Cardiac septum (tissue), 1 donor: ENCODE measurements around the gene TAF7L. TPM values are rescaled to one million over a fixed set of nuclear protein-coding genes. Genes with fewer than 3 reads are reported as not detected.

Experiments
- DNase-seq: peaks from one replicate; pipeline ENCODE4 v3.0.0-alpha.2; 2020; ENCODE audit warnings: low spot score
- intact Hi-C: fragments of 100-400 bp; cut with DNase I; formaldehyde crosslinking; loops from one replicate; pipeline ENCODE4 v1.14.0; 2022
- total RNA-seq: library from RNA; stranded (reverse); fragmentation: NEBNext Ultra II Directional; extraction: Animal tissue kit (Norgen Biotek cat#: 25700); gene quantifications from one replicate; pipeline ENCODE4 v1.2.1, GENCODE V29; 2021
- donor health status: DM: no; HTN: no; CAD: no.

TAF7L gene
- total RNA-seq, 1 donor from 2014 or later = not detected

DNA sequence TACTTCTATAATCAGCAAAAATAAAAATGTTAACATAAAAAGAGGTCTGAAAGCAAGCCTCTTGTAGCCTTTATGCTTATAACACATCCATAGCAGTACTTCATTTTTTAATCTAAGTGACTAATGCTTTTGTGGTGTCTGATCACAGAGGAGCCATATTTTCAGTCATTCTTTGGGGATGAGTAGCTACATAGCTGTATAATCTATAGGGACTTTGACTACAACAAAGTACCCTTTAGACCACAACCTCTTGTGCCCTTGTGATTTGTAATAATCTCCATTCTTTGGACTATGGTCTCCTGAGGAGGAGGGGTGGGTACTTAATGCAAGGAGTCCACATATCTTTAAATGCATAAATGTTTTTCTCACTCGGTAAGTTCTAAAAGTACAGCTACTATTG lies 62.0 kb downstream of the TAF7L start:
- intact Hi-C loops = no loop called here
- no peak for DNase-seq

DNA sequence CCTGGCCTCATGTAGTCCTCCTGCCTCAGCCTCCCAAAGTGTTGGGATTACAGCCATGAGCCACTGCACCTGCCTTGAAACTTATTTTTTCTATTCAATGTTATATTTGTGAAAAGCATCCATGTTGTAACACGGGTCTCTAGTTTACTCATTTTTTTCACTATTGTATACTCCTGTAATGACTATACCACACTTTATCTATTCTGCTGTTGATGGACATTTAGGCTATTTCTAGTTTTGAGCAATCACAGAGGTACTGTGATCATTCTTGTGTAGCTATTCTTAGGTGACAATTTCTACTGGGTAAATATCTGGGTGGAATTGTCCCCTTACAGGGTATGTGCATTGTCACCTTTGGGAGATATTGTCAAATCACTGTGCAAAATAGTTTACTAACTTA lies 67.9 kb downstream of the TAF7L start:
- no peak for DNase-seq
- intact Hi-C loops = no loop called here

DNA sequence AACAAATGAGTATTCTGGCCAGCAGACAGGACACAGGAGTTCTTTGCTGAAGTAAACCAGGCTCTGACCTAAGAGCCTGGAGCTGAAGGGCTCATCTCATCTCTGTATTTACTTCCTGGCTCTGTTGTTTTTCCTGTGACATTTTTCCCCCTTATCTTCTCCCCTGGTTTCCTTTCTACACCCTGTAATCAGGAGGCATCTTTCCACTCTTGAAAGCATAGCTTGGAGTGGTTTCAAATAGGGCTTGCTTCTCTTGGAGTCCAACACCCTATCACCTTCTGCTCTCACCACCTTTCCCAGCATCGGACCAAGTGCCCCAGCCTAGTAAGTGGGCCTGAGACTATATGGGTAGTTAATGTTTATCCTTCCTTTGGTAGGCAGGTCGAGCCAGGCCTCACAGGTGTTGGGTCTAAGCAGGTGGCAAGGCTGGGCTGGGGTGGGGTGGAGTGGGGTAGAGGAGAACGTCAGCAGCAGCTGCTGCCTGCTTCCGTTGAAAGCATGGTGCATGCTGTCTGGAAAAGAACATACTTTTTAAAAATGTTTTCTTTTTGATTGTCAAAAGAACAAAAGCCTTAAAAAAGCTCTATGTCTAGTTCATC lies 70.4 kb downstream of the TAF7L start:
- DNase-seq = no peak
- intact Hi-C loops = no loop called here

DNA sequence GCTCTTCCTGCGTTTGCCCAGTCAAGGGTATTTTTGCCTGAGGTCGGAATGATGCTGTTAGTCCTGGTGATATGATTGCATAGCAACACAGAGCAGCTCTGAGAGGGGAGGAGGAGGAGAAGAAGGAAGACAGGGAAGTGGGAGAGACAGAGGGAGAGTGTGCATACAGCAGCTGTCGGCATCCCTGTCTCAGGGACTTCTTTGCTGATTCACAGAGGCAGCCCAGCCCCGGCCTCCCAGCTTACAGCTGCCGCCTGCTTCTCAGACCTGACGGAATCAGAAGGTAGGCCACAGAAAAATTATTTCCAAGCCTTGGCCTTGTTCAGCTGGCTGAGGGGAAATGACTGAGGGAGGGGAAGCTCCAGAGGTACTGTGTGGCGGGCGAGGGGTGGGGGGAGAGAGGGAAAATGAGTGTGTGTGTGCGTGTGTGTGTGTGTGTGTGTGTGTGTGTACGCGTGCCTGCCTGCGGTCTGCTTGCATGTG lies 71.2 kb downstream of the TAF7L start:
- intact Hi-C loops = no loop called here
- no peak for DNase-seq

DNA sequence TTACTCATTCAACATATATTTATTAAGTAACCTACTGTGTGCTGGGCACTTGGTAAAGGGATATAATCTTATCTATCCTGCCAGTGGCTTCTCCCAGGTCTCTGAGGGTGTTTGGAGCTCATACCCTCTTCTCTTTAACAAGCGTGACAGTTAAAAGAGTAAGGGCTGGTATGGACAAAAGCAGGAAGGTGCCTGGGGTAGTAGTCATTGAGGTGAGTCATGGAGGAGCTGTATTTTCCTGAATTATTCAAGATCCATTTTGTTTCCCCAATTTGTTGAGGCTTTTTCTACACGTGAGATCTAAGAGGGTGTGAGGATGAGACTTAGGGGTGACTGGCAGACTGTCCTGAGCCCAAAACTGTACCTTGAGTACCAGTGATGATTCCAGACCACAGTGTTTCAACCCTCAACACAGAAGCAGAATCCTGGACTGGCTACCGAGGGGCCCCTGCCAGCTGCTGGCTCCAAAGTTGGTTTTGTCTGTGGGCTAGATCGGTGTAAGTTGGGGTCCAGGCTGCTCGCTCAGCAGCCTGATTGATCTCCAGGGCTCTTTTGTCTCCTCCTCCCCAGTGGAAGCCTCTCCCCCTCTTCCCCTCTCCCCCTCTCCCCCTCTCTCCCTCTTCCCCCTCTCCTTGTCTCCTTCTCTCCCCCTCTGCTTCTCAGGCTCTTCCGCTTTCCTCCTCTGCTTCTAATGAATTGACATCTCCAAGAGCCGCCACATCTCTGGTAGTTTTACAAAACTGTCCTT lies 71.8 kb downstream of the TAF7L start, which contains the start of gene DRP2:
Gene DRP2 (plus strand): TSS at position 671 of the 748 bp plus-strand sequence. CDS start 11,862 bp downstream, outside the sequence.
- no peak for DNase-seq
- intact Hi-C loops = no loop called here

Other genes with a start within 250 kb of the TAF7L start
- 14.1 TPM for gene TRMT2B, start 239.2 kb downstream of the TAF7L start, total RNA-seq
- 0.11 TPM for gene TMEM35A, start 212.5 kb downstream of the TAF7L start, total RNA-seq
- gene CENPI, start 193.1 kb downstream of the TAF7L start, total RNA-seq = 0.46 TPM
- gene DRP2, start 71.5 kb downstream of the TAF7L start, total RNA-seq = not detected
- gene TIMM8A, start 57.4 kb upstream of the TAF7L start, total RNA-seq = 24.8 TPM
- 1.3 TPM for gene BTK, start 94.9 kb upstream of the TAF7L start, total RNA-seq
- 57.5 TPM for gene RPL36A, start 99.7 kb upstream of the TAF7L start, total RNA-seq
- 6.8 TPM for gene GLA, start 116.6 kb upstream of the TAF7L start, total RNA-seq
- gene HNRNPH2, start 116.9 kb upstream of the TAF7L start, total RNA-seq = 55.6 TPM
- gene ARMCX4, start 194.1 kb upstream of the TAF7L start, total RNA-seq = 7.4 TPM